Panc1 (cell line): ENCODE data around the gene PHC2. TPM values are rescaled to one million over a fixed set of nuclear protein-coding genes. Genes with fewer than 3 reads are reported as not detected.

ENCODE experiments used
- ATAC-seq: fragments of 200-7000 bp; cut with Tn5 transposase; 2 replicates; pipeline ENCODE4 v1.9.1; 2020; ENCODE audit warnings: mild to moderate bottlenecking, moderate library complexity
- BruUV-seq: library from RNA; stranded (reverse); fragments of 400-500 nt; replicated peaks from 2 replicates; lab custom pipeline; 2021; lab: Mats Ljungman, UMichigan
- CTCF ChIA-PET: fragments of 300-600 bp; sonication (Branson Sonifier 250); formaldehyde crosslinking; loops from one replicate; lab custom pipeline; 2022; ENCODE audit warnings: antibody characterized with exemption; lab: Charles Lee
- POLR2A ChIA-PET: fragments of 300-600 bp; sonication (Branson Sonifier 250); formaldehyde crosslinking; loops from one replicate; lab custom pipeline; 2022; ENCODE audit warnings: antibody characterized with exemption; lab: Charles Lee
- DNase-seq: peaks from one replicate; pipeline ENCODE4 v3.0.0-alpha.2; 2010; ENCODE audit warnings: low read depth, low spot score
- H3K27ac ChIP-seq: 2 replicates; pipeline ENCODE4 v1.5.1; 2011; ENCODE audit warnings: mild to moderate bottlenecking, low read length, inconsistent platforms
- H3K27me3 ChIP-seq: fragments of 200-500 bp; sonication (Bioruptor generic); 2 replicates; pipeline ENCODE4 v1.6.0; 2014; ENCODE audit warnings: low read length, inconsistent platforms; ENCODE audit not compliant: control insufficient read depth, insufficient read depth
- H3K36me3 ChIP-seq: fragments of 200-500 bp; sonication (Bioruptor generic); 2 replicates; pipeline ENCODE4 v1.5.1; 2014; ENCODE audit warnings: inconsistent platforms, mild to moderate bottlenecking, low read length, moderate library complexity; ENCODE audit not compliant: control insufficient read depth, insufficient read depth
- H3K4me1 ChIP-seq: 2 replicates; pipeline ENCODE4 v1.5.1; 2011; ENCODE audit warnings: inconsistent platforms, mild to moderate bottlenecking, low read length, moderate library complexity; ENCODE audit not compliant: control insufficient read depth, insufficient read depth
- H3K4me3 ChIP-seq, 2 experiments: 2 replicates each; pipeline ENCODE4 v1.5.1; 2011 to 2012; ENCODE audit warnings: low read depth in 2 of 2, low read length in 2 of 2, mild to moderate bottlenecking in 2 of 2, inconsistent platforms in 1 of 2, moderate library complexity in 1 of 2
- H3K9me3 ChIP-seq: fragments of 200-500 bp; sonication (Bioruptor generic); 2 replicates; pipeline ENCODE4 v1.5.1; 2014; ENCODE audit warnings: low read depth, mild to moderate bottlenecking, inconsistent platforms, low read length, moderate library complexity; ENCODE audit not compliant: control insufficient read depth, insufficient read depth
- POLR2AphosphoS5 ChIP-seq: IDR thresholded peaks from 2 replicates; pipeline ENCODE4 v1.6.1; 2012; ENCODE audit warnings: mild to moderate bottlenecking, low read depth, low read length, moderate library complexity
- SIN3A ChIP-seq: IDR thresholded peaks from 2 replicates; pipeline ENCODE4 v1.6.1; 2012; ENCODE audit warnings: low read depth, mild to moderate bottlenecking, low read length, moderate library complexity, borderline replicate concordance; ENCODE audit not compliant: insufficient read depth
- TCF7L2 ChIP-seq: IDR thresholded peaks from 2 replicates; pipeline ENCODE4 v1.6.1; 2011; ENCODE audit warnings: mild to moderate bottlenecking, low read depth, low read length, inconsistent platforms
- in situ Hi-C: cut with HindIII; loops from 2 replicates; pipeline ENCODE4 v1.10.0; 2016; ENCODE audit warnings: low sequenced_read_pairs, low pct_unique_long_range_greater_than_20kb
- intact Hi-C: fragments of 100-400 bp; cut with micrococcal nuclease; formaldehyde crosslinking; loops from one replicate; pipeline ENCODE4 v1.10.0; 2022; ENCODE audit not compliant: unreplicated experiment
- total RNA-seq: library from RNA; stranded (reverse); gene quantifications from one replicate; pipeline ENCODE4 v1.2.1, GENCODE V29; 2021; ENCODE audit not compliant: unreplicated experiment
- TF ChIP-seq, protein P1 (sequence below): fragments of 450-650 bp; IDR thresholded peaks from 2 replicates; pipeline ENCODE4 v1.5.1; 2017; ENCODE audit warnings: mild to moderate bottlenecking
- TF ChIP-seq, protein P2 (sequence below), 2 experiments: IDR thresholded peaks; 2 replicates each; pipeline ENCODE4 v1.6.1; 2011 to 2012; ENCODE audit warnings: low read depth in 2 of 2, control low read depth in 1 of 2, low read length in 1 of 2, mild to moderate bottlenecking in 1 of 2, moderate library complexity in 1 of 2; ENCODE audit not compliant: insufficient read depth in 1 of 2

PHC2 gene
- total RNA-seq, 1 experiment from 2014 or later = 122 TPM

DNA sequence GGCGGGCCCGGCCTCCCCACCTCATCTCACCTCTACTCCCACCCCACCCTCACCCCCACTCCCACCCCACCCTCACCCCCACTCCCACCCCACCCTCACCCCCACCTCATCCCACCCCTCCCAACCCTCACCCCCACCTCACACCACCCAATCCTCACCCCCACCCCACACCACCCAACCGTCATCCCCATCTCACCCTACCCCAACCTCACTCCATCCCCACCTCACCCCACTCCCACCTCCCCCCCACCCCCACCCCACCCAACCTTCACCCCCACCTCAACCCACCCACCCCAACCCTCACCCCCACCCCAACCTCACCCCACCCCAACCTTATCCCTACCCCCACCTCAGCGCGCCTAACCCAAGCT, 123.4 kb downstream of the PHC2 start:
- Histone ChIP-seq H3K4me1 (no peaks in the 10 kb centered on the region), H3K4me3 (no peak overlapping the region), H3K27me3 (no peaks in the 10 kb centered on the region), H3K36me3 (no peaks in the 10 kb centered on the region), H3K9me3 (no peaks in the 10 kb centered on the region), H3K27ac (no peak overlapping the region)
- in situ Hi-C loops (no loop called here), intact Hi-C loops (no loop called here)
- BruUV-seq = no TSS peak
- TF ChIP-seq, protein P1, sequence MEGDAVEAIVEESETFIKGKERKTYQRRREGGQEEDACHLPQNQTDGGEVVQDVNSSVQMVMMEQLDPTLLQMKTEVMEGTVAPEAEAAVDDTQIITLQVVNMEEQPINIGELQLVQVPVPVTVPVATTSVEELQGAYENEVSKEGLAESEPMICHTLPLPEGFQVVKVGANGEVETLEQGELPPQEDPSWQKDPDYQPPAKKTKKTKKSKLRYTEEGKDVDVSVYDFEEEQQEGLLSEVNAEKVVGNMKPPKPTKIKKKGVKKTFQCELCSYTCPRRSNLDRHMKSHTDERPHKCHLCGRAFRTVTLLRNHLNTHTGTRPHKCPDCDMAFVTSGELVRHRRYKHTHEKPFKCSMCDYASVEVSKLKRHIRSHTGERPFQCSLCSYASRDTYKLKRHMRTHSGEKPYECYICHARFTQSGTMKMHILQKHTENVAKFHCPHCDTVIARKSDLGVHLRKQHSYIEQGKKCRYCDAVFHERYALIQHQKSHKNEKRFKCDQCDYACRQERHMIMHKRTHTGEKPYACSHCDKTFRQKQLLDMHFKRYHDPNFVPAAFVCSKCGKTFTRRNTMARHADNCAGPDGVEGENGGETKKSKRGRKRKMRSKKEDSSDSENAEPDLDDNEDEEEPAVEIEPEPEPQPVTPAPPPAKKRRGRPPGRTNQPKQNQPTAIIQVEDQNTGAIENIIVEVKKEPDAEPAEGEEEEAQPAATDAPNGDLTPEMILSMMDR = no peak
- TF ChIP-seq SIN3A = no peak
- TF ChIP-seq, protein P2, sequence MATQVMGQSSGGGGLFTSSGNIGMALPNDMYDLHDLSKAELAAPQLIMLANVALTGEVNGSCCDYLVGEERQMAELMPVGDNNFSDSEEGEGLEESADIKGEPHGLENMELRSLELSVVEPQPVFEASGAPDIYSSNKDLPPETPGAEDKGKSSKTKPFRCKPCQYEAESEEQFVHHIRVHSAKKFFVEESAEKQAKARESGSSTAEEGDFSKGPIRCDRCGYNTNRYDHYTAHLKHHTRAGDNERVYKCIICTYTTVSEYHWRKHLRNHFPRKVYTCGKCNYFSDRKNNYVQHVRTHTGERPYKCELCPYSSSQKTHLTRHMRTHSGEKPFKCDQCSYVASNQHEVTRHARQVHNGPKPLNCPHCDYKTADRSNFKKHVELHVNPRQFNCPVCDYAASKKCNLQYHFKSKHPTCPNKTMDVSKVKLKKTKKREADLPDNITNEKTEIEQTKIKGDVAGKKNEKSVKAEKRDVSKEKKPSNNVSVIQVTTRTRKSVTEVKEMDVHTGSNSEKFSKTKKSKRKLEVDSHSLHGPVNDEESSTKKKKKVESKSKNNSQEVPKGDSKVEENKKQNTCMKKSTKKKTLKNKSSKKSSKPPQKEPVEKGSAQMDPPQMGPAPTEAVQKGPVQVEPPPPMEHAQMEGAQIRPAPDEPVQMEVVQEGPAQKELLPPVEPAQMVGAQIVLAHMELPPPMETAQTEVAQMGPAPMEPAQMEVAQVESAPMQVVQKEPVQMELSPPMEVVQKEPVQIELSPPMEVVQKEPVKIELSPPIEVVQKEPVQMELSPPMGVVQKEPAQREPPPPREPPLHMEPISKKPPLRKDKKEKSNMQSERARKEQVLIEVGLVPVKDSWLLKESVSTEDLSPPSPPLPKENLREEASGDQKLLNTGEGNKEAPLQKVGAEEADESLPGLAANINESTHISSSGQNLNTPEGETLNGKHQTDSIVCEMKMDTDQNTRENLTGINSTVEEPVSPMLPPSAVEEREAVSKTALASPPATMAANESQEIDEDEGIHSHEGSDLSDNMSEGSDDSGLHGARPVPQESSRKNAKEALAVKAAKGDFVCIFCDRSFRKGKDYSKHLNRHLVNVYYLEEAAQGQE (IDR thresholded peaks at IDR 0.05; ENCODE audit: insufficient read depth in 1 of 2, low read depth in 2 of 2, low read length in 1 of 2) = no peak
- no peak for TF ChIP-seq TCF7L2
- no peak for TF ChIP-seq POLR2AphosphoS5
- ChIA-PET POLR2A (no interaction called here), CTCF (no interaction called here)
- DNase-seq (no peak), ATAC-seq (no peak)

DNA sequence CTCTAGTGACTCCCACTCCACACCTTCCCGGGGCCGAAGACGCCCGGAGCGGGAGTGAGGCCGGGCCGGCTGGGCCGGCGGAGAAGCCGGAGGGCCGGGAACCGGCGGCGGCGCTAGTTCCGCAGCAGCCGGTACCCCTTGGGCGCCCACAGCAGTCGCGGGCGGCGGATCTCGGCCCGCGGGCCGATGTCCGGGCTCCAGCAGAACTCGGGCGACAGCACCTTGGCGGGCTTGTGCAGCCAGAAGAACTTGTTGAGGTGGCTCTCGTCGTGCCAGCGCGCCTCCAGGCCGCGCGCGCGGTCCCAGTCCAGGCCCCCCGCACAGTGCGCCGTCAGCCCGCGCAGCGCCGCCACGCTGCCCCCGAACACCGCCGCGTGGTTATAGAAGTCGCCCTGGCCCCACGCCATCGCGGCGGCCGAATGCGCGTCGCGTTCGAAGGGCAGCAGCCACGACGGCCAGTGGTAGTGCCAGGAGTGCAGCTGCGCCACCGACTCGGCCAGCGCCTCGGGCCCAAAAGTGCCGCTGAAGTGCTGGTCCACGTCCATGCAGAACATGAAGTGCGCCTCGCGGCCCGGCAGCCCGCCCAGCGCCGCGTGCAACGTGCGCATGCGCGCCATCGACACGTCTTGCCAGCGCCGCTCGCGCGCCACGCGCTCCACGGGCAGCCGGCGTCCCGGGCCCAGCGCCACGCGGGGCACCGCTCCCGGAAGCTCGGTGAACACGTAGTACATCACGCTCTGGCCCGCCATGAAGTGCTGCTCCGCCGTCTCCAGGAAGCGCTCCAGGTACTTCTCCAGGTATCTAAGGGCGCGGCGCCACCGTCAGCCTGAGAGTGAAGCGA, 124.0 kb downstream of the PHC2 start:
- BruUV-seq = no TSS peak
- Histone ChIP-seq H3K36me3 (no peaks in the 10 kb centered on the region), H3K27me3 (no peaks in the 10 kb centered on the region), H3K27ac (no peak overlapping the region), H3K4me1 (no peaks in the 10 kb centered on the region), H3K4me3 (no peak overlapping the region), H3K9me3 (no peaks in the 10 kb centered on the region)
- ChIA-PET CTCF (no interaction called here), POLR2A (no interaction called here)
- TF ChIP-seq, protein P2 (IDR thresholded peaks at IDR 0.05; ENCODE audit: insufficient read depth in 1 of 2, low read depth in 2 of 2, low read length in 1 of 2) = no peak
- TF ChIP-seq, protein P1 = no peak
- no peak for TF ChIP-seq SIN3A
- no peak for TF ChIP-seq TCF7L2
- no peak for TF ChIP-seq POLR2AphosphoS5
- no peak for ATAC-seq
- intact Hi-C loops (no loop called here), in situ Hi-C loops (no loop called here)
- no peak for DNase-seq
